Transverse colon (tissue), 4 donors: Measurements from ENCODE around the gene ID3. TPM values are rescaled to one million over a fixed set of nuclear protein-coding genes. Genes with fewer than 3 reads are reported as not detected.

Experiments
- DNase-seq: peaks from one replicate; pipeline ENCODE4 v3.0.0-alpha.2; 2019
- H3K27ac ChIP-seq, 4 donors: fragments of 200-600 bp; sonication (generic); 2 replicates each; pipeline ENCODE4 v1.5.1; 2016 to 2018; ENCODE audit warnings: inconsistent platforms in 4 of 4
- H3K27me3 ChIP-seq: fragments of 200-600 bp; sonication (generic); 2 replicates; pipeline ENCODE4 v1.5.1; 2017; ENCODE audit warnings: inconsistent platforms
- H3K36me3 ChIP-seq, 4 donors: fragments of 200-600 bp; sonication (generic); 2 replicates each; pipeline ENCODE4 v1.5.1; 2017 to 2019; ENCODE audit warnings: inconsistent platforms in 4 of 4
- H3K4me1 ChIP-seq, 4 donors: fragments of 200-600 bp; sonication (generic); 2 replicates each; pipeline ENCODE4 v1.5.1; 2017 to 2020; ENCODE audit warnings: inconsistent platforms in 4 of 4
- H3K4me3 ChIP-seq, 4 donors: fragments of 200-600 bp; sonication (generic); 1 replicate in 1 of 4; 2 replicates in 3 of 4; pipeline versions ENCODE4 v1.5.1 to v1.6.1; 2017 to 2019; ENCODE audit warnings: inconsistent platforms in 4 of 4
- H3K9me3 ChIP-seq, 2 donors: fragments of 200-600 bp; sonication (generic); 2 replicates each; pipeline ENCODE4 v1.5.1; 2017 to 2019; ENCODE audit warnings: inconsistent platforms in 2 of 2
- CTCF ChIP-seq, 5 experiments: fragments of 200-600 bp in 3 of 5; fragments of 450-650 bp in 2 of 5; sonication (generic) in 3 of 5; IDR thresholded peaks; 1 replicate in 2 of 5; 2 replicates in 3 of 5; pipeline ENCODE4 v1.5.1; 2016 to 2017; ENCODE audit warnings: antibody characterized with exemption in 5 of 5, inconsistent platforms in 3 of 5, mild to moderate bottlenecking in 2 of 5, moderate library complexity in 1 of 5
- EP300 ChIP-seq: sonication (generic); formaldehyde crosslinking; IDR thresholded peaks from one replicate; pipeline ENCODE4 v1.6.1; 2017; ENCODE audit warnings: antibody characterized with exemption, low read depth
- POLR2A ChIP-seq: fragments of 450-650 bp; IDR thresholded peaks from one replicate; pipeline ENCODE4 v1.6.1; 2016; ENCODE audit warnings: antibody characterized with exemption, mild to moderate bottlenecking, moderate library complexity
- POLR2AphosphoS5 ChIP-seq, 3 donors: sonication (generic); formaldehyde crosslinking; IDR thresholded peaks; one replicate each; pipeline ENCODE4 v1.6.1; 2016; ENCODE audit warnings: antibody characterized with exemption in 3 of 3
- WGBS, 2 donors: methylation state at CpG; one replicate each; pipeline ENCODE4 v1.1.5; 2018; ENCODE audit warnings: low coverage in 1 of 2; 5-methylcytosine and 5-hydroxymethylcytosine counted together
- in situ Hi-C, 4 donors: fragments of 200-750 bp; cut with MboI; loops; one replicate each; pipeline versions ENCODE4 v1.15.0 to v1.15.1; 2017; ENCODE audit warnings: low sequenced_read_pairs in 3 of 4, low pct_ligation_motif_present in 1 of 4, low pct_unique_long_range_greater_than_20kb in 1 of 4
- intact Hi-C: fragments of 100-400 bp; cut with DNase I; formaldehyde crosslinking; loops from one replicate; pipeline ENCODE4 v1.15.1; 2023; ENCODE audit warnings: low total_unique reads
- total RNA-seq, 4 donors: library from RNA; depleted of rRNA; stranded (reverse); fragments of >200 nt; gene quantifications; one replicate each; pipeline ENCODE4 v1.1.0, GENCODE V29; 2016

ID3 gene
- total RNA-seq, 4 donors from 2014 or later: 174 to 363 (median 253) TPM

- in situ Hi-C loops: no loop called here
- Histone ChIP-seq H3K27me3 (no peaks in the 10 kb centered on the region), H3K27ac (no peak overlapping the region), H3K4me1 (peaks cover 0 to 4% (median 0%) of the 10 kb centered on the region in 4 donors), H3K9me3 (no peaks in the 10 kb centered on the region), H3K36me3 (no peaks in the 10 kb centered on the region), H3K4me3 (no peak overlapping the region)
- WGBS, 2 donors: 46 to 54% methylated on average over 4 of the region's 4 CpGs
- no peak for DNase-seq
- intact Hi-C loops: no loop called here
- TF ChIP-seq CTCF (IDR thresholded peaks at IDR 0.05) (no peak), EP300 (no peak), POLR2A (no peak), POLR2AphosphoS5 (IDR thresholded peaks at IDR 0.05) (no peak)
Observed at GRCh38 chr1:23597635-23598388, 38.5 kb upstream of the ID3 start.

GRCh38 chr1:23596382-23597358 lies 37.4 kb upstream of the ID3 start:
- in situ Hi-C loops: no loop called here
- Histone ChIP-seq H3K9me3 (no peaks in the 10 kb centered on the region), H3K27me3 (no peaks in the 10 kb centered on the region), H3K36me3 (no peaks in the 10 kb centered on the region), H3K27ac (no peak overlapping the region), H3K4me3 (no peak overlapping the region), H3K4me1 (peaks cover 0 to 4% (median 0%) of the 10 kb centered on the region in 4 donors)
- no peak for DNase-seq
- 87 to 92% methylated on average over 7 to 10 of the region's 10 CpGs for WGBS, 2 donors
- intact Hi-C loops: no loop called here
- TF ChIP-seq CTCF (IDR thresholded peaks at IDR 0.05) (no peak), EP300 (no peak), POLR2AphosphoS5 (IDR thresholded peaks at IDR 0.05) (no peak), POLR2A (no peak)

- Histone ChIP-seq H3K4me1 (peaks cover 0 to 4% (median 0%) of the 10 kb centered on the region in 4 donors), H3K9me3 (no peaks in the 10 kb centered on the region), H3K36me3 (no peaks in the 10 kb centered on the region), H3K27ac (no peak overlapping the region), H3K4me3 (no peak overlapping the region), H3K27me3 (no peaks in the 10 kb centered on the region)
- TF ChIP-seq CTCF (IDR thresholded peaks at IDR 0.05) (no peak), POLR2AphosphoS5 (IDR thresholded peaks at IDR 0.05) (no peak)
- in situ Hi-C loops (no loop called here), intact Hi-C loops (no loop called here)
- 84% methylated on average over 7 of the region's 7 CpGs; no CpG with 5 or more reads in 1 of the 2 donors for WGBS, 2 donors
- peak; percentile 27 for DNase-seq
Observed at GRCh38 chr1:23594927-23595353, 35.6 kb upstream of the ID3 start.

- H3K27ac ChIP-seq: no peak overlapping the region
- WGBS, 2 donors: 91% methylated on average over 3 of the region's 3 CpGs; no CpG with 5 or more reads in 1 of the 2 donors
- no peaks in the 10 kb centered on the region for H3K27me3 ChIP-seq
- no peak for DNase-seq
- H3K4me1 ChIP-seq: peaks cover 0 to 4% (median 0%) of the 10 kb centered on the region in 4 donors
- no peak overlapping the region for H3K4me3 ChIP-seq
- H3K9me3 ChIP-seq: no peaks in the 10 kb centered on the region
- no peaks in the 10 kb centered on the region for H3K36me3 ChIP-seq
- TF ChIP-seq POLR2AphosphoS5 (IDR thresholded peaks at IDR 0.05) (no peak), POLR2A (no peak), CTCF (IDR thresholded peaks at IDR 0.05) (no peak), EP300 (no peak)
- intact Hi-C loops (no loop called here), in situ Hi-C loops (no loop called here)
Observed at GRCh38 chr1:23594149-23594907, 35.0 kb upstream of the ID3 start.
